Pons (tissue), 1 donor: ENCODE data around the gene ABHD12.
A peak's percentile ranks its signal among the peaks of the same experiment; 100 is the strongest.

ENCODE experiments used
- DNase-seq: peaks from one replicate; pipeline ENCODE4 v3.0.0-alpha.2; 2016; ENCODE audit warnings: low spot score

ABHD12 gene

DNA sequence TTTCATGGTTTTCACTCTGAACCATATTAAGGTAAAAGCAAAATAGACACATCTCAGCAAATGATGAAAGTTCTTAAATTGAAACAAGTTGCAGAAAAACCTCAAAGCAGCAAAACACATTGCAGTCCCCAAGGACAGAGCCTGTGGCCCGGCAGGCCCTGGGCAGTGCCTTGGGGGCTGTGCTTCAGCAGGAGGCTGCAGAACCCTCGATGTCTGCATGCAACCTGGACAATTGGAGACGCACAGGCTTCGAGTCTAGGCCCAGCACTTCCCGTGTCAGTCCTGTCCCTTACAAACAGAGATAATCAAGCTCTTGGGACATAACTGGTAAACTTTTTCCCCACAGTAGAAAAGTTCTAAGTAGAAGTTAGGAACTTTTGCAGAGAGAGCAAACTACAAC, 133.5 kb downstream of the ABHD12 start:
- no peak for DNase-seq

DNA sequence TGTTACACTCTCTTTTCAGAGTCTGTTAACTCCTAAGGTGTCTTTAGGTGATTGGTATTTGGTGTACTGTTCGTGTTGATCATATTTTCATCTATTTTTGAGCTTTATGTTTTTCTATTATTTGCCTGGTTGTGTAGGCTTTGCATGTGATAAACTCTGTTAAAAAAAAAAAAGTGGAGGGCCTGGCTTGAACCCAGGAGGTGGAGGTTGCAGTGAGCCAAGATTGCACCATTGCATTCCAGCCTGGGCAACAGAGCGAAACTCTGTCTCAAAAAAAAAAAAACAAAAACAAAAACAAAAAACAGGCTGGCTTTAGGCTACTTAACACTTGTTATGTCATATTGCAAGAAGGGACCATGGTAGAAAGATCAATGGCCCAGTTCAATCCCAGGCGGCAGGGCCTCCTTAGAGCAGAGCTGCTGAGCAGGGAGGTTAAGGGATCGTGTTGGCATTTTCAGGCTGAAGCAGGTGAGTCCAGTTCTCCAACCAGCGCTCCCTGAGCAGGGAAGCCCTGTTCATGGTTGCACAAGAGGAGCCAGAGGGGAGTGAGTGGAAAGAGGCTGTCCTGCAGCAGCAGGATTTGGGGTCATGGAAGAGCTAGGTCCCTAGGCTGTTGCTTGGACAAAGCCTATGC, 134.3 kb downstream of the ABHD12 start:
- DNase-seq: no peak

DNA sequence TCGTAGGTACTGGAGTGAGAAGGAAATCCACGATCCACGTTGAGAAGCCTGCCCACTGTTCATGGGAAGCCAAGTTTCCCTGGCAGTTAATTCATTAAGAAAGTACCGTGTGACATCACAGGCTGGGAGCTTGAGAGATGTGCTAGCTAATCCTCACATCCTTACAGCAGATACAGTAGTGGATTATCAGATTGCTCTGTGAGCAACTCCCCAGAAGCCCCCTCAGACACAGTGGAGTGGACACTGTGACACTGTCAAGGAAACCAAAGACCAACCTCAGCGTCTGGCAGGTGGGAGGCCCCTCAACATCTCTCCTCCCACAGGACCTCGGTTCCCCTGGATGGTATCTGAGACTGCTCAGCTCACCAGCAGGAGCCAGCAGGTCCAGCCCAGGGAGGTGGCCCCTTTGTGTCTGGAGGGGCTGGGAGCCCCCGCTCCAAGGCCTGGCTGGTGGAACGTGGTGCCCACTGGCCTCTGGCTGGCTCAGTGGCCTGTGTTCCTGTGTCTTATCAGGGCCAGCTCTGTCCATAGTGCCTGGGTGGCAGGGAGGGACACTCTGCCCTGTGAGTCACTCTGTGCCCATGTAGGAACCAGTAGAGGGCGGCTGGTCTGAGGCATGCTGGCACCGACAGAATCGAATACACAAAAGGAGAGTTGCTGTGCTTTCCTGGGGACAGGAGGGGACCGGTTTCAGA, 135.5 kb downstream of the ABHD12 start:
- peak; percentile 89 for DNase-seq

DNA sequence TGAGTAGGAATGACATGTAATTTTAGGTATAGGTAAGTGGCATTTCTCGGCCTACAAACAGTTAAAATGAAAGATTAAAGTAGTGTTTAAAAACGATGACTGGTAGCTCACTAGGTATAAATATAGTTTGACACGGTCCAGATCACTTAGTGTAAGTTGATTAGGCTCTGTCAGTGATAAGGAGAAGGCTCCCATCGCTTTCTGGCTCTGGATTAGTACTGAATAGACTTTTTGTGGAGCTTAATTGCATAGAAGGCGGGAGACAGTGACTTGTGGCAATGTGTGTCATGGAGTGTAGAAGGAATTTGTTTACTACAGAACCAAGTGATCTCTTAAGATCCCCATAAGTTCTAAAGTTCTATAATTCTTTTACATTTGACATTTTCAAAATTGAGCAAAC, 136.1 kb downstream of the ABHD12 start:
- peak; percentile 86 for DNase-seq

DNA sequence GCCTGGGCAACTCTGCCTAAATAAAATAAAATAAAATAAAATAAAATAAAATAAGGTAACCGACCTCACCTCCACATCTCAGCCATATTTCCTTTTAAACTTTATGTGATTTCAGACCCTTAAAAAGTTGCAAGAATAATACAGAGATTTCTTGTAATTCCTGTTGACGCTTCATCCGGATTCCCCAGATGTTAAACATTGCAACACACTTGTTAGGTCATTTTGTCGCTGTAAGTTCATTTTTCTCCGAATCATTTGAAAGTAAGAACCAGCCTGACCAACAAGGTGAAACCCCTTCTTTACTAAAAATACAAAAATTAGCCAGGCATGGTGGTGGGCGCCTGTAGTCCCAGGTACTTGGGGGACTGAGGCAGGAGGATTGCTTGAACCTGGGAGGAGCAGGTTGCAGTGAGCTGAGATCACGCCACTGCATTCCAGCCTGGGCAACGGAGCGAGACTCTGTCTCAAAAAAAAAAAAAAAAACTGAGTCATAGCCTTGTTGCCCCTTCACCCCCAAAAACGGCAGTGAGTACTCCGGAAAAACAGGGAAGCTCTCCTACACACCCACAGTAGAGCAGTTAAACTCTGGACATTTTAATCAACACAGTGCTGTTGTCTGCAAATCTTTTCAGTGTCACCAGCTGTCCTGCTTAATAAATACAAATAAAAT, 136.9 kb downstream of the ABHD12 start:
- DNase-seq: no peak

DNA sequence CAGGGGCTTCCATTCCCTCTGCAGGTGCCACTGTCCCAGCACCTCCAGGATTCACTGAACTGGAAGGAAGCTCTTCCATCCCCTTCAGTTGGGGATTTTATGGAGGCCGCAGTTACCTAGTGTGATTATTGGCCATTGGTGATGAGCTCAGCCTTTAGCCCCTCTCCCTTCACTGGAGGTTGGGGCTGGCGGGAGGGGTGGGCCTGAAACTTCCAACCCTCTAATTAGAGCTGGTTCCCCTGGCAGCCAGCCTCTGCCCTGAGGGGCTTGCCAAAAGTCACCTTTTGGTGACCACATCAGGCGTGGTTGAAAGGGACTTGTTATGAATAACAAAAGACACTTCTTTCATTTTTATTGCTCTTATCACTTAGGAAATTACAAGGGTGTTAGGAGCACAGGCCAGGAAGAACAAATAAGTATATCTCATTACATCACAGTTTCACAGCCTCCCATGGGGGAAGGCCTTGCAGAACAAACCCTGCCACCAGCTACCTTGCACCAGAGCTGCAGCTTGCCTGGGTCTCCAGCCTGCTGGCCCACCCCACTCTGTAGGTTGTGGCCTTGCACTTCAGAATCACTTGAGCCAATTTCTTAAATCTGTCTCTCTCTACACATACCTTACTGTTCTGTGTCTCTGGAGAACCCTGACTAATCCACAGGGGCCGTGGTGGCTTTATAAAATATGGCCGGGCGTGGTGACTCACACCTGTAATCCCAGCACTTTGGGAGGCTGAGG, 137.8 kb downstream of the ABHD12 start:
- DNase-seq: no peak

DNA sequence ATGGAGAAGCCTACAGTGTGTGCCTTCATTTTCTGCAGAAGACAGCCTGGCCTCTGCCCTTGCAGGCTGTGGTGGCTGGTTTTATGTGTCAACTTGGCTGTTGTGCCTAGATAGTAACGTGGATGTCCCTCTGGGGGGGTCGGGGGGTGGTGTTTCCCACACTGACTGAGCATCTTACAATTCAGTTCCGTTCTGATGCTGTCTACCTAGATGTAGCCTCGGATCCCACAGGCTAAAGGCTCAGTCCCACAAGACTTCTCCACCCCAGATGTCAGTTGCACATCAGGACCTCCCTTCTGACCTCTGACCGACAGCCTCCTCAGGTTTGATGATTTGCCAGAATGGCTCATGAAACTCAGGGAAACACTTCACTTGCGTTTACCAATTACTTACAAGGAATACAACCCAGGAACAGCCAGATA, 138.4 kb downstream of the ABHD12 start:
- DNase-seq: no peak

DNA sequence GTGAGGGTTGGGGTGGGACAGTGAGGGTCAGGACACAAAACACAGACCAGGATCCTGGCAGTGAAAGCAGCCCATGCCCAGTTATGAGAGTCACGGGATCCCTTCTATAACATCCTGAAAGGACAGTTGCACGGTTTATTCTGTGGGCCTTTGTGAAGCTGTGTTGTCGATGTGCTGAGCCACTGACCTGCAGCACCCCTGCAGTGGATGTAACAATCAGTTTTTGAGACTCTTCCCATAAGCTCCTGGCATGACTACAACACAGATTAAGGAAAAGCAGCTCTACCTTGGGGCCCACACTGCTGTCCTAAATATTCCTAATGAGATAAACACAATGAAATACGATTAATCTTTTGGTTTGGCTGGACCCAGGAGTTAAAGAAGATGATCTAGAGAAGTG, 139.1 kb downstream of the ABHD12 start:
- peak; percentile 83 for DNase-seq

DNA sequence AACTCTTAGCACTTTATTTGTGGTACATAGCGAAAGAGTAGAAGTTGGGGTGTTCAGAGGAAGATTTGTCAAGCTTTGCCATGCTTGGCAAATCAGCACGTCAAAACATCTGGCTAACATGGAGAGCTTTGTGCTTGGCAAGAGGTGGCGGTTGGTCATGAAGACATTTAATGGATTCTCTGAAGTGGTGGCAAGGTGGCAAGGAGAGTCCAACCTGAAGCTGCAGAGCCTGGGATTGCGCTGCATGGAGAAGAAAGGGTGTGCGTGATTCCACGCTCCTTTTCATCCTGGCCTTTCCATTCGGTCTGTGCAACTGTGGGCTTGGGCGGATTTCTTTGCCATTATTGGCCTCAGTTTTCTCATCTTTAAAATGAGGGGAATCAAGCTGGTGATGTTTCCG, 139.6 kb downstream of the ABHD12 start:
- peak; percentile 25 for DNase-seq

DNA sequence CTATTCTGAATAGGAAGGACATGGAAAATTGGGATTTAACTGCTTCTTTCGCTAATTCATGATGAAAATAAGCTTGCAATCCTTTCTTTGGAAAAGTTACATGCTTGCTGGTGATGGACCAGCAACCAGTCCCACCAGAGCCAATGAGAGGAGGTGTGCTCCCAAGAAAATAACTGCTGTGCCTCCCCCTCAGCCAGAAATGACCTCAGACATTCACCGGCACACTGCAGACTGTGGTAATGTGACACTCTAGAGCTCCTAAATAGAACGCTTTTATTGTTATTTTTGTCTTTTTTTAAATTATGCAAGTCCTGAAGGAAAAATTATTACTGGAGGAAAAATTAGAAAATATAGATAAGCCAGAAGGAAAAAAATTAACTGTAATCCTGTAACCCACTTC, 140.1 kb downstream of the ABHD12 start:
- DNase-seq: peak; percentile 39
